Esophagus (tissue), 2 donors: ENCODE data around the gene GATA2. TPM values are rescaled to one million over a fixed set of nuclear protein-coding genes. Genes with fewer than 3 reads are reported as not detected.

Experiments used
- H3K27ac ChIP-seq, 2 donors: one replicate each; pipeline ENCODE4 v1.5.1; 2013; ENCODE audit warnings: low read depth in 2 of 2, mild to moderate bottlenecking in 2 of 2, inconsistent platforms in 1 of 2, low read length in 1 of 2, moderate library complexity in 1 of 2
- H3K27me3 ChIP-seq, 2 donors: one replicate each; pipeline ENCODE4 v1.6.1; 2013; ENCODE audit warnings: low read length in 2 of 2, control low read depth in 1 of 2, mild to moderate bottlenecking in 1 of 2; ENCODE audit not compliant: insufficient read depth in 2 of 2, control insufficient read depth in 1 of 2
- H3K36me3 ChIP-seq, 2 donors: one replicate each; pipeline ENCODE4 v1.6.1; 2013; ENCODE audit warnings: low read length in 1 of 2; ENCODE audit not compliant: control insufficient read depth in 2 of 2, insufficient read depth in 2 of 2
- H3K4me1 ChIP-seq, 2 donors: one replicate each; pipeline ENCODE4 v1.6.1; 2013; ENCODE audit warnings: low read length in 1 of 2; ENCODE audit not compliant: control insufficient read depth in 2 of 2, insufficient read depth in 2 of 2
- H3K4me3 ChIP-seq, 2 donors: one replicate each; pipeline ENCODE4 v1.5.1; 2013; ENCODE audit warnings: low read length in 2 of 2, mild to moderate bottlenecking in 2 of 2, low read depth in 1 of 2, moderate library complexity in 1 of 2
- H3K9me3 ChIP-seq, 2 donors: one replicate each; pipeline ENCODE4 v1.6.1; 2013; ENCODE audit warnings: mild to moderate bottlenecking in 2 of 2, low read depth in 1 of 2, low read length in 1 of 2, moderate library complexity in 1 of 2; ENCODE audit not compliant: control insufficient read depth in 2 of 2, insufficient read depth in 1 of 2
- WGBS, 2 donors: extraction: QIAGEN DNeasy Blood & Tissue Kit; methylation state at CpG; one replicate each; pipeline ENCODE4 v1.1.7; 2013; 5-methylcytosine and 5-hydroxymethylcytosine counted together
- polyA plus RNA-seq, 2 donors: library from polyadenylated mRNA; stranded (reverse); fragments of 200-250 nt; gene quantifications; one replicate each; pipeline ENCODE4 v1.2.3, GENCODE V29; 2013
- donor health status: healthy with polysubstance abuse.
- donor health status: Bipolar disorder and iron deficiency.

GATA2 gene
- polyA plus RNA-seq, 2 donors, result 2.2 to 2.3 TPM

- Histone ChIP-seq H3K4me1 (peaks cover 11 to 12% of the 10 kb centered on the region in 2 donors), H3K4me3 (no peak overlapping the region), H3K27ac (no peak overlapping the region), H3K36me3 (no peaks in the 10 kb centered on the region), H3K9me3 (peaks cover 0 to 2% of the 10 kb centered on the region in 2 donors), H3K27me3 (peaks cover 24 to 40% of the 10 kb centered on the region in 2 donors)
- WGBS, 2 donors, result 51 to 54% methylated on average over 32 of the region's 32 CpGs
Measured at GRCh38 chr3:128496019-128496601, 3.1 kb upstream of the GATA2 start.

DNA sequence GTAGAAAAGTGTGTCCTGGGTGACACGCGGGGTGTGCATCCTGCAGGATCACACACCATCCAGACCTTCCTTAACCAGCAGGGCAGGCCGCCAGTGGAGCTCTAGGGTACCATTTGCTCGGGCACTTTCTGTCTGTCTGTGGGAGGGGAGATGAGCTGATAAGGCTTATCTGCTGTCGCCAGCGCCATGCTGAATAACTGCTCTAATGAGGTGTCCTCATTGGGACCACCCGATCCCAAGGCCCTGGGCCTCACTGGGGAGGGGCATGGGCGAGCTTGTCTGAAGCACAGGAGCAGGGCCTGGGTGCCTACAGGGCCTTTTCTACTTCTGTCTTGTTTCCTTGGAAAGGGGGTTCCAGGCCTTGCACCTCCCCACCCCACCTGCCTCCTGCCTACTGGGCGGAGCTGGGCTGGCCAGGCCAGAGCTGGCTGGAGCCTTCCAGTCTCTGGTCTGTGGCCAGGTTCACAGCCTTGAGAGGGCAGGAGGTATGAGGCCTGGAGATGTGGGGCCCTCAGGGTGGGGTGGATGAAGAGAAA lies 2.5 kb upstream of the GATA2 start:
- Histone ChIP-seq H3K9me3 (peaks cover 0 to 2% of the 10 kb centered on the region in 2 donors), H3K27ac (no peak overlapping the region), H3K4me1 (peaks cover 11 to 12% of the 10 kb centered on the region in 2 donors), H3K4me3 (no peak overlapping the region), H3K36me3 (no peaks in the 10 kb centered on the region), H3K27me3 (peaks cover 24 to 44% of the 10 kb centered on the region in 2 donors)
- 86 to 87% methylated on average over 9 of the region's 9 CpGs for WGBS, 2 donors

DNA sequence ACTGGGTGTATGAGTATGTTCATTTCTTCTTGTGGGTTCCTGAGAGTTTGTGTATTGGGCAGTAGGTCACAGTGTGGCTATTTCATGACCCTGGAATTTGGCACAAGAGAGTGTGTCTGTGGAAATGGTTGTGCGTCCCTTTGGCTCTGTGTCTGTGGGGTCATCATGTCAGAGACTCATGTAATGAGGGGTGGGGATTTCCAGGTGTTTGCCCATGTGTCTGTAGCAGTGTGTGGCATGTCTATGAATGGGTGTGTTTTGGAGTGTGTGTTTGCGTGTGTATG lies 1.3 kb upstream of the GATA2 start:
- Histone ChIP-seq H3K4me1 (peaks cover 12 to 19% of the 10 kb centered on the region in 2 donors), H3K9me3 (peaks cover 0 to 2% of the 10 kb centered on the region in 2 donors), H3K4me3 (no peak overlapping the region), H3K27me3 (peaks cover 19 to 55% of the 10 kb centered on the region in 2 donors), H3K27ac (no peak overlapping the region), H3K36me3 (no peaks in the 10 kb centered on the region)
- WGBS, 2 donors, result 80 to 89% methylated on average over 2 of the region's 2 CpGs

- WGBS, 2 donors, result 26 to 29% methylated on average over 13 of the region's 13 CpGs
- H3K36me3 ChIP-seq, result no peaks in the 10 kb centered on the region
- H3K4me1 ChIP-seq, result peaks cover 12 to 23% of the 10 kb centered on the region in 2 donors
- peaks cover 18 to 56% of the 10 kb centered on the region in 2 donors for H3K27me3 ChIP-seq
- H3K4me3 ChIP-seq, result no peak overlapping the region
- H3K27ac ChIP-seq, result no peak overlapping the region
- peaks cover 0 to 2% of the 10 kb centered on the region in 2 donors for H3K9me3 ChIP-seq
Measured at GRCh38 chr3:128493570-128494366, 767 bp upstream of the GATA2 start.

DNA sequence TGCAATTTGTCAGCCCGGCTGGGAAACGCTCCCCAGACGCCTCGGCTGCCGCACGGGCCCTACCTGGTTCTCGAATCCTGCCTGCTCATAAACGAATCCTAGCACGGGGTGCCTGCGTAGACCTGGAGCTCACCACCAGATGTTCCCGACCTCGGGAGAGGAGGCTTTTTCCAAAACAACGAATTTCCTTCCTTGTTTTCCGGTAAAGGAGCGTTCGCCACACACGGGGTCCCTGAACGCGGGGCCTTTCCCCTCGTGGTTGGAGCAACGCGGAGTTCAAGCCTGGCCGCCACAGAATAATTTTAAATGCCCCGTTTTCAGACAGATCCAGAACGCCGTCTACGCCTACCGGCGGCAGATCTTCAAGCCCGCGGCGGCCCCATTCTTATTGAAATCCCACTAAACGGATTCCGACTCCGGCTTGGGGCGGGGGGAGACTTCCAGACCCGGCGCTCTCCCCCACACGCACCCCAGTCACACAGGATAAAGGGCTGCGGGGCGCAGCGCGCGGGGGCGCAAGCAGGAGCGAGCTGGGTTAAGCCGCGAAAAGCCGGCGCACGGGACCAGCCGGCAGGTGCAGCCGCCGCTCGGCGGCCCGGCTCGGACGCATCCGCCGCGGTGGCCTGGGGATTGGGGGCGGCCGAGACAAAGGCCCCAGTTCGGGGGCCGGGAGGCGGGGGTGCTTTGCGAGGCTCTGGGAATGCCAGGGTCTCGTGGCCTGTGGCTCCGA lies 895 bp downstream of the GATA2 start:
- Histone ChIP-seq H3K4me1 (peaks cover 21 to 35% of the 10 kb centered on the region in 2 donors), H3K36me3 (no peaks in the 10 kb centered on the region), H3K27me3 (peaks cover 18 to 67% of the 10 kb centered on the region in 2 donors), H3K9me3 (peaks cover 0 to 3% of the 10 kb centered on the region in 2 donors), H3K4me3 (peak overlapping the region in 1 of 2 donors; percentile 4), H3K27ac (no peak overlapping the region)
- WGBS, 2 donors, result 8 to 12% methylated on average over 70 of the region's 70 CpGs

DNA sequence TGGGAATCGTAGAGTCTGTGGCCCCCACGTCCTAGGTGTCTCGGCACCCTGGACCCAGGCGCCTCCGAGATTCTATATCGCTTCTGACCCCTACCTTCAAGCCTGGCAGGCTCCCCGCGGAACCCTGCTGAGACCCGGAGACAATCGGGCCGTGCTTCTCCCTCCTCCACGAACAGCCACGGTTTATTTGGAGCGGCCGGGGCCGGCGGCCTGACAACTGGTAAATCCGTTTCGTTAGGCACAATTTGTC lies 1.4 kb downstream of the GATA2 start:
- Histone ChIP-seq H3K4me3 (no peak overlapping the region), H3K27ac (no peak overlapping the region)
- 7 to 16% methylated on average over 19 of the region's 19 CpGs for WGBS, 2 donors

DNA sequence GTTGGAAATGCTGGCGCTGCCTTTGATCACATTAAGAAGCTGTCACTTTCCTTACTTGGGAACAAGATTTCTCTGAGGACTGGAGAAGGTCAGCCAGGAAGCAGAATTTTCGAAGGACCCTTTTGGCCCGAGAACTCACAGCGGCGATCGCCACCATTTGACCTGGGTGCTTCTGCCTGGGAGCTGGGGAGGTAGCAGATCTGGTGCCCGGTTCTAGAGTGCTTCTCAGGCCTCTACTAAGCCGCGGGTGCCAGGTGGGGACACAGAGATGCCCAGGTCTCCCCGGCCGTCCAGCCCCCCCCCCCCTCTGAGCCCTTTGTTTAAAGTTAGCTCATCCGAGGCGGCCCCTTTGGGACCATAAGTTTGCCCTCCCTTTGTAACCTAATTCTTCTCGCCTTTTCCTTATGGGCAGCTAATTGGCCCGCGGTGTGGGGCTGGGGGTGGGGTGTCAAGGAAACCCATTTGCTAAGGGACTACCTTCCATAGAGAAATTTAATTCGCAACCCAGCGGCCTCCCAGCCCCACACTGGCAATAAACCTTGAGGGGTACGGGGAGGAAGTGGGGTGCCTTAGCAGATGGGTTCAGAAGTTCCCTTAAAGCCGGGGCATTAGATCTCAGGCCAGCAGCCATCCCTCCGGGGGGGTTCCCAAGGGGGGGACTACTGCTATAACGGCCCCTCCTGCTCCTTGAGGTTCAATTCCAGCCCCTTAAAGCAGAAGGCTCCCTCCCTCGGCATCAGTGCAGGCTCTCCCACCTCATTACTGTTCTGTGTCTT lies 1.9 kb downstream of the GATA2 start:
- peaks cover 20 to 36% of the 10 kb centered on the region in 2 donors for H3K4me1 ChIP-seq

More for the DNA sequence above, 1.4 kb downstream of the GATA2 start:
- Histone ChIP-seq H3K27me3 (peaks cover 15 to 67% of the 10 kb centered on the region in 2 donors), H3K4me1 (peaks cover 20 to 35% of the 10 kb centered on the region in 2 donors), H3K9me3 (peaks cover 0 to 7% of the 10 kb centered on the region in 2 donors), H3K36me3 (no peaks in the 10 kb centered on the region)

GRCh38 chr3:128490650-128490914 lies 2.4 kb downstream of the GATA2 start:
- WGBS, 2 donors, result 14 to 22% methylated on average over 10 of the region's 10 CpGs
- Histone ChIP-seq H3K4me1 (peaks cover 20 to 36% of the 10 kb centered on the region in 2 donors), H3K9me3 (peaks cover 0 to 7% of the 10 kb centered on the region in 2 donors), H3K27ac (no peak overlapping the region), H3K4me3 (peak overlapping the region in 1 of 2 donors; percentile 48), H3K27me3 (peaks cover 12 to 73% of the 10 kb centered on the region in 2 donors), H3K36me3 (no peaks in the 10 kb centered on the region)

More for the DNA sequence above, 1.9 kb downstream of the GATA2 start:
- Histone ChIP-seq H3K36me3 (no peaks in the 10 kb centered on the region), H3K9me3 (peaks cover 0 to 7% of the 10 kb centered on the region in 2 donors), H3K27ac (no peak overlapping the region), H3K27me3 (peaks cover 14 to 68% of the 10 kb centered on the region in 2 donors), H3K4me3 (no peak overlapping the region)
- WGBS, 2 donors, result 13 to 22% methylated on average over 23 of the region's 23 CpGs
